GM19099 (cell line): ENCODE results near the gene NSMCE1.

Experiments
- POLR2A ChIP-seq: IDR thresholded peaks from 3 replicates; pipeline ENCODE4 v1.6.1; 2011; ENCODE audit warnings: low read depth; ENCODE audit not compliant: insufficient read length; ENCODE audit errors: extremely low read depth

Gene NSMCE1

DNA sequence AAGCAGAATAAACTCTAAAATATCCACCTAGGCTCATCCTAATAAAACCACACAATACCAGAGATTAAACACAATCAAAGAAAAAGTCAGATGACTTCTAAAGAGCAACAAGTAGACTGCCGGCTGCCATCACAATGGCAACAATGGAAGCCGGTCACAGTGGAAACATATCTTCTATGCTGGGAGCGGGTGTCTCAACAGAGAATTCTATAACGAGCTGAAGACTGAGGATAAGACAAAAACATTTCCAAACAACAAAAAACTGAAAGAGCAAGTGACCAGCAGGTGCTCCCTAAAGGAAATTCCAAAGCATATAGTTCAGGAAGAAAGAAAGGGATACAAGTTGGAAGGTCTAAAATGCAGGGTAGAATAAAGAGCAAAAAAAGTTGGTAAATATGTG, 8.9 kb downstream of the NSMCE1 start:
- no peak for TF ChIP-seq POLR2A

DNA sequence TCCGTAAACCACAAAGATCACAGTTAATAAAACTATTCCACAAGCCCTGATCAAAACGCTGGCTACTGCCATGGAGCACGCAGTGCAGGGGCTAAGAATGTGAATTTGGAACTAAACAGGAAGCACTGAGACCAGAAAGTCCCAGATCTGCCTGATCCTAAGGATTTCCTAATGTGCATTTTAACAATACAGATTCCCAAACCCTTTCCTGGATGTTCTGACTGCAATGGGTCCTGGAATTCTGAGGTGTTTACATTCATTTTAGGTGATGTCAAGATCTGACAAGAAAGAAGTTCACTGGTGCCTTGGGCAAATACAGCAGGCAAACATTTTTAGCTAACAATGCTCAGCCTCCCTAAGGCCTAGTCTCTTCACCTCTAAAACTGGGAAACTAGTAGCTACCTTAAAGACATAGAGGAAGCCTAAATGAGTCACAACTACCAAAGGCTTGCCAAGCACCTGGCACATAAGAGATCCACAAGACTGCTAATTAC, 10.3 kb downstream of the NSMCE1 start:
- no peak for TF ChIP-seq POLR2A

DNA sequence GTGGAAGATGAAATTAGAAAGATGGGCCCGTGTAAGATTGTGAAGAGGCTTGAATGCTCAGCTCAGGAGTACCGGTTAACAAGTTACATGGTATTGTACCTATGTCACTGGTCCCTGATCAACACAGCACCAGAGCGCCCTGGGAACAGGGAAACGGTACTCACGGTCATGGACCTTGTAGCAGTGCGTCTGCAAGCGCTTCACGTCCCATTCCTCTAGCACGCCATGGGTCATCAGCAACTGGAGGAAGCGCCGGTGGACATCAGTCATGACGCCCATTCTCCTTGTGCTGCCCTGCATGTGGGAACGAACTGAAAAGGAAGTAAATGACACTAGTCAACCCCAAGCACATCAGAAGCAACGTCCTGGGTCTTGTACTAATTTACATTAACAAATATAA, 11.3 kb downstream of the NSMCE1 start:
- TF ChIP-seq POLR2A = no peak

DNA sequence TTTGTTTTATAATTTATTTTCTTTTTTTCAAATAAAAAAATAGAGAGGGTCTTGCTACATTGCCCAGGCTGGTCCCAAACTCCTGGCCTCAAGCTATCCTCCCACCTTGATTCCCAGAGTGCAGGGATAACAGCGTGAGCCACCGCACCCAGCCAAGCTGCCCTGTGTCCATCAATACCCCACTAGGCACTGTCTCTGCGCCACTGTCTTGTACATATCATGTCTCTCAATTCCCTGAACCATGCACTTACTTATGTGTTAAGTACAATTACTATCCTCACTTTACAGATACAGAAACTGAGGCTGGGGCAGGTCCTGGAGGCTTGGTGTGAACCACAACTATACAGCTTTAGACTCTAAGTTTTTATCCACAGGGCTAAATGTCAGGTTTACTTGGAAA, 11.7 kb downstream of the NSMCE1 start:
- no peak for TF ChIP-seq POLR2A

DNA sequence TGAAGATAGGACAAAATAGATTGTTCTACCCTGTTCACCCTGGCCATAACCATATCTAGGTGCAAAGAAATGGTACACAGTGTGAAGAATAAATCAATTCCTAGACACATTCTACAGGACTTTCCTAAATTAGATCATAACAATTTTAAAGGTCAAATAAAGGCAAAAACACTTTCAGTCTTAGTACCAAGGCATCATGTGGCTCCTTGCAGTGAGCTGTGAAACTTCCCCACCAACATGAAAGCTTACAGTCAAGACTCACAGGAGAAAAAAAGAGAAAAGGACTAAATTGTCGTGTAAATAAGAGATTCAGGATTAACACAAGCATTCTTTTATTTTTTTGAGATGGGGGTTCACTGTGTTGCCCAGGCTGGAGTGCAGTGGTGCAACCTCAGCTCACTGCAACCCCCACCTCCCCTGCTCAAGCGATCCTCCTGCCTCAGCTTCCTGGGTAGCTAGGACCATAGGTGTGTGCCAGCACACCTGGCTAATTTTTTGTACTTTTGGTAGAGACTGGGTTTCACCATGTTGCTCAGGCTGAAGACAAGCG, 14.2 kb downstream of the NSMCE1 start:
- no peak for TF ChIP-seq POLR2A

DNA sequence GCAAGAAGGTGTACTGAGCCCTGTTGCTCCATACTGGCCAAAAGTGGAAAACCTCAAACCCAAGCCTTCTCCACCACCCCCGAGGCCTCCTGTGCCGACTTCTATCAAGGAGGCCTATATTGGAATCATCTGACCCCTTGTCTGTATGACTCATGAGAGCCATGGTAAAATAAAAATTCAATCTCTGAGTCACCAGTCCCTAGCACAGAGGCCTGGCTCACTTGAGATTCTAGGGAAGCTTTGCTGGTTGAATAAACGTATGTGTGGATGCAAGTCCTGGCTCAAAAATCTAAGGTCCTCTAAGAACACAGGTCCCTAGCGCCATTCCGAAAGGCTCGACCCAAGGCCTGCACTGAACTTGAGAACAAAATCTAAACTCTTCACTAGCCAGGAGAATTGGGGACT, 15.0 kb downstream of the NSMCE1 start:
- no peak for TF ChIP-seq POLR2A

DNA sequence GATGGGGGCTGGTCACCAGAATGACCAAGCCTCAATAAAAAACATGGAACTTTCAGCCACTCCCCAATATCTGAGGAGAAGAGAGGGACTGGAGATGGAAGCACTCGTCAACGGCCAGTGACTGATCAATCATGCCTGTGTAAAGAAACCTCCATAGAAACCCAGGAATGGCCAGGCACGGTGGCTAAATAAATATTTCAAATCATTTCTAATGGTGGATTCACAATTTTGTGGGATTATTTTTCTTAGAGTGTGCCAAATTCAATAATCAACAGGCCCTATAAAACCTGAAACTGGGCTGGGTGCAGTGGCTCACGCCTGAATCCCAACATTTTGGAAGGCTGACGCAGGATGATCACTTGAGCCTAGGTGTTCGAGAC, 16.4 kb downstream of the NSMCE1 start:
- no peak for TF ChIP-seq POLR2A

DNA sequence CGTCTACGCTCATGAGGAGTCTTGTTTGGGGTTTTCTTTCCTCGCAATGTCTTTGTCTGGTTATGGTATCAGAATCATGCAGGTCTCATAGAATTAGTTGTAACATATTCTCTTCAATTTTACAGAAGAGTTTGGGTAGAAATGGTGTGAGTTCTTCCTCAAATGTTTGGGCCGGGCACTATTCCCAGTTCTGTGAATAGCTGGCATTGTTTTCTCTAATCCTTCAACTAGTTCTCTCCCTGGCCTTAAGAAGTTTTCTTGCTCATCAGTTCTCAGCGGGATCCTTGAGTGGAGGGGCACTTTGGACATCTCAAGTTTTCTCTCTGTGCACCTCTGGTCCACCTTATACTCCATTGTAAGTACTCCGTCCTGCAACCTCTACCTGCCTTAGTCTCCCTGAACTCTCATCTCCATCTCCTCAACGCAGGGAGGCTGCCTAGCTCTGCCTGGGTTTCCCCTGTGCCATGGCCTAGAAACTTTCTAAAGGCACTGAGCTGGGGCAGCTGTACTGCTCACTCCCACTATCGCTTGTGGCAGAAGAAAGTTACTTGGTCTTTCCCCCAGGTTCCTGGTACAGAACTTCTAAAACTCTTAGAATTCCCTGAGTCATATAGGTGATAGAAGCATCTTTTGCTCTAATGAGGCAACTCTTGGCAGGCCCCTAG, 16.9 kb downstream of the NSMCE1 start:
- TF ChIP-seq POLR2A = no peak

DNA sequence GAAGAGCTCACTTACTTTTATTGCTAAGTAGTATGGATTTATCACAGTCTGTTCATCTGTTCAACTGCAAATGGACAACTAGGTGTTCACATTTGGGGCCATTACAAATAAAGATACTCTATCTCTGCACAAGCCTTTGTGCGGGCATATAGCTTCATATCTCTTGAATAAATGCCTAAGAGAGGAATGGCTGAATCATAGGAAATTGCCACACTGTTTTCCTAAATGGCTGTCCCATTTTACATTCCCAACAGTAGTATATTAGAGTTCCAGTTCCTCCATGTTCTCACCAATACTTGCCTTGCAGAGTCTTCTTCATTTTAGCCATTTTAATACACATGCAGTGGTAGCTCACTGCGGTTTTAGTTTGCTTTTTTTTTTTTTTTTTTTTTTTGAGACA, 20.5 kb downstream of the NSMCE1 start:
- TF ChIP-seq POLR2A = no peak

DNA sequence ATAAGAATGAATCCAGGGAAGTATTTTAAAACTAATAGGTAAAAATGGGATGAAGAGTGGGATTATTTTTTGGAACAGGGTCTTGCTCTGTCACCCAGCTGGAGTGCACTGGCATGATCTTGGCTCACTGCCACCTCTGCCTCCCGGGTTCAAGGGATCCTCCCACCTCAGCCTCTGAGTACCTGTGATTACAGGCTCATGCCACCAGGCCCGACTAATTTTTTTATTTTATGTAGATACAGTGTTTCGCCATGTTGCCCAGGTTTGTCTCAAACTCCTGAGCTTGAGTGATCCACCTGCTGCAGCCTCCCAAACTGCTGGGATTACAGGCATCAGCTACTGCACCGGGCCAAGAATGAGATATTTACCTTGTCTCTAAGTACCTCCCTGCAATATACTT, 22.1 kb downstream of the NSMCE1 start:
- no peak for TF ChIP-seq POLR2A

DNA sequence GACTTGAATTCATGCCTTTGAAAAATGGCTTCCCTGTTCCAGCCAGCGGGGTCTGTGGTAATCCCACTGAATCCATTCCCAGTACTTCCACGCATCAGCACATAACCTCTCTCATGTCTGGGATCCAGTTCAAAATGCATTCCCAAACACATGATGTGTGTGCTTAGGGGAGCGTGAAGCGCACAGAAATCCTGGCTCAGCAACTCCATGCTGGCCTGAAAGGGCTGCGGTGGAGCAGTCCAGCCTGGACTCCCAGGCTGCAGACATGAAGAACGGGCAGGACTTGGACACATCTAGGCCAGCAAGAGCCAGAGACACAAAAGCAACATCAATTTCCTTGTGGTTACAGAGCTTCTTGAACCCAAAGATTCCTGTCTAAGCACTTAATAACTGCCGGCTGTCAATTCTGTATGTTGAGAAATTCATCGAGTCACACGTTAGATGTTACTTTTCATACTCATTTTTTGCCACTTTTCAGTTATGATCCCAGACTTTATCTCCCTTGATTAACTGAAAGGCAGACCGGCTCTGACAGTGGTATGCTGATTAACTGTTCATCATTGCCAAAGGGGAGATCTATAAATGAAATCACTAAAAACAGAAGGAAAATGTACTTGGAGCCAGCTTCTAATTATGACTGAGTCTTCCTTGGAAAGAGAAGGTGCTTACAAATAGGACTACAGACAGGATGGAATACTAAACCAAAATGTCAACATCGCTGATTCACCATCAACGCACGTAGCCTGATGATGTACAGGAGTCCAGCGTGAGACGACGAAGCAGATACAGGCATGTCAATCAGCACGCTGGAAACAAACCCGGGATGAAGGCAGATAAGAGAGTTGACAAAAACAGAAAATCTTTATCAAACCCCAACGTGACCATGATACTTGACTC, 23.0 kb downstream of the NSMCE1 start:
- TF ChIP-seq POLR2A = no peak

DNA sequence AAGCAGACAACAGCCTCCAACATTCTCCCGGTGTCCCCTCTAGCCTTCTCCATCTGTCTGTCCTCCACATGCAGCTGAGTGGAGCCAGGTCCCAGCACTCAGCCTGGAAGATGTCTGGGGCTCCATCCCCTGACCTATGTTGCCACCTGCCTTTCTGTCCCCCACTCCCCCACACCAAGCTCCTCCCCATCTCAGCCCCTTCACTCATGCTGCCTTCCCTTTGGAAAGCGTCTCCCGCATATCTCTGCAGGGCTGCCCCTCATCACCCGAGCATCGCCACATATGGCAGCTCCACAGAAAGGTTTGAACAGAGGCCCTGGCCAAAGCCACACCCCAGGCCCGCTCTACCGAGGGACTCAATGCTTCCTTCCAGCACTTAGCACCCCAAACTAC, 24.2 kb downstream of the NSMCE1 start:
- TF ChIP-seq POLR2A = no peak

DNA sequence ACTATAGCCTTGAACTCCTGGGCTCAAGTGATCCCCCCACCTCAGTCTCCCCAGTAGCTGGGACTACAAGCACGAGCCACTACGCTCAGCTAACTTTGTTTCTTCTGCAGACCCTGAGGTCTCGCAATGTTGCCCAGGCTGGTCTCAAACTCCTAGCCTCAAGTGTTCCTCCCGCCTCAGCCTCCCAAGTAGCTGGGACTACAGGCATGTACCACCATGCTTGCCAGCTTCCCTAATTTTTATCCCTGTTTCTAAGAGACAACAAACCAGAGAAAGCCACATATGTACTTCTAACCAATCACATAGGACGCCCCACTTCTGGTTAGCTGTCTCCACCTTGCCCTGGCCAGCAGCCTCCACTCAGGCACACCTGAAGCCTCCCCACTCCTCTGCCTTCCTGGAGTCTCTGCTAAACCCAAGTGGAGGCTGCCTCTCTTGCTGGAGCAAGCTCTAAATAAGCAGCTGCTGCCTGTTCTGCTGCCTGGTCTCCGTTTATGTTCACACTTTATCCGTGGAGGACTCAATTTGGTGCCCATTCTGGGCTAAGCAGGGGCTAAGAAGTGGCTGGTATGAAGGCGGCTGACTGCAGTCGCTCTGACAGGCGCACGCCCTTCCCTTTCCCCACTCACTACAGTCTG, 24.7 kb downstream of the NSMCE1 start:
- TF ChIP-seq POLR2A = no peak

DNA sequence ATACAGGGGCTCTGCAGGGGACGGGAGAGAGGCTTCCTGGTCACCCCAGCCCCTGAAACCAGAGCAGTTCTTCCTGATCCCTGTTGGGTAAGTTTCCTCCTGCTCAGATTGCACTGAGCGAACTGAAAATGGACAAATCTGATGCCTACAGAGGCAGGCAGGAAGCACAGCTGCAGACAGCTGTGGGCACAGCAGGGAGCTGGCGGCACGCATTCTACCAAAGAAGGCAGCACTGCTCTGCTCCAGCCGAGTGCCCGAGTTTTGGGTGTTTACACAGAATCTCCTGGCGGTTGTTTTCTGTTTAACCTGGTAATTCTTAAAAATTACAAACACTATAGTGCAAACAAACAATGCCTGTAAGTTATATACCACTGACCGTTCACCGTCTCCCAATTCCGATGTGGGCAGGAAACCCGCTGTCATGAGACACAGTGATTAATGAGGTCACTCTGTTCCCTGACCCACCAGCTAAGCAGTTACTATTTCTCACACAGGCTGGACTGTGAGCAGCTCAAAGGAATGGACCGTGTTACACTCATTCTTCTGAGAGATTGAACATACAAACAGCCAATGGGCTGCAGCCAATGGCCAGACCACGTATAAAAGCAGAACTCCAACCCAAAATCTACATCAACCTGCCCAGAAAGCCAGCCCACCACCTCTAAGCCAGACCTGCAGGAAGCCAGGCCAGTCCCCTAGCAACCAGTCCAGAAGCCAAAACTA, 25.5 kb downstream of the NSMCE1 start:
- no peak for TF ChIP-seq POLR2A

DNA sequence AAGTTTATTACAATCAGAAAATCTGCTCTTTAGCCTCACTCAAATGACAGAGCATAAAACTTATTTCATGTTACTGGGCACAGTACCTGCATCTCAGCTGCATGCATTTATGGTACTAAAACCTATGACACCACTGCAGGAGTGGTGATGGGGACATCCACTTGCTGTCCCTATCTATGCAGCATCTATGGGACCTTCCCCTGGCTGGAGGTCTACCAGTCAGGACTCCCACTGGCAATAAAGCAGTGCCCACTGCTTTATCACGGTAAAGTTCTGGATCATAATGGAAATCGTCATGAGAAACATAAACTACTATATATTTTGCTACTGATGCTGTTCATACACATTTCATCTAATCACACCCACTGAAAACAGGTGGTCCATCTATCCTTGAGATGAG, 26.2 kb downstream of the NSMCE1 start:
- no peak for TF ChIP-seq POLR2A
